Parathyroid adenoma (tissue), 2 donors: Measurements from ENCODE around the gene SEMA4A.

Source experiments
- H2AFZ ChIP-seq: fragments of 300-600 bp; sonication (generic); one replicate; pipeline ENCODE4 v1.7.0; 2017; ENCODE audit warnings: antibody characterized with exemption, mild to moderate bottlenecking
- H3K27ac ChIP-seq: fragments of 300-600 bp; sonication (generic); one replicate; pipeline ENCODE4 v1.7.0; 2017
- H3K27me3 ChIP-seq: fragments of 300-600 bp; sonication (generic); one replicate; pipeline ENCODE4 v1.7.0; 2017; ENCODE audit warnings: low read length; ENCODE audit not compliant: control insufficient read depth, insufficient read depth
- H3K36me3 ChIP-seq: fragments of 300-600 bp; sonication (generic); one replicate; pipeline ENCODE4 v1.7.0; 2017; ENCODE audit warnings: low read length; ENCODE audit not compliant: control insufficient read depth, insufficient read depth
- H3K4me1 ChIP-seq: fragments of 300-600 bp; sonication (generic); one replicate; pipeline ENCODE4 v1.7.0; 2017; ENCODE audit warnings: control low read depth
- H3K4me2 ChIP-seq: fragments of 300-600 bp; sonication (generic); one replicate; pipeline ENCODE4 v1.7.0; 2017; ENCODE audit warnings: low read length
- H3K4me3 ChIP-seq: fragments of 300-600 bp; sonication (generic); one replicate; pipeline ENCODE4 v1.7.0; 2017; ENCODE audit warnings: low read depth, low read length
- H3K79me2 ChIP-seq: fragments of 300-600 bp; sonication (generic); one replicate; pipeline ENCODE4 v1.7.0; 2017; ENCODE audit warnings: control low read depth
- H3K9ac ChIP-seq: fragments of 300-600 bp; sonication (generic); one replicate; pipeline ENCODE4 v1.7.0; 2017; ENCODE audit warnings: mild to moderate bottlenecking
- H3K9me3 ChIP-seq: fragments of 300-600 bp; sonication (generic); one replicate; pipeline ENCODE4 v1.7.0; 2017; ENCODE audit warnings: low read length; ENCODE audit not compliant: control insufficient read depth
- TF ChIP-seq, protein P1 (sequence below): fragments of 300-600 bp; sonication (generic); IDR thresholded peaks from one replicate; pipeline ENCODE4 v1.7.0; 2017; ENCODE audit warnings: antibody characterized with exemption, mild to moderate bottlenecking
- donor health status: primary hyperparathyroidism.

The SEMA4A gene

DNA sequence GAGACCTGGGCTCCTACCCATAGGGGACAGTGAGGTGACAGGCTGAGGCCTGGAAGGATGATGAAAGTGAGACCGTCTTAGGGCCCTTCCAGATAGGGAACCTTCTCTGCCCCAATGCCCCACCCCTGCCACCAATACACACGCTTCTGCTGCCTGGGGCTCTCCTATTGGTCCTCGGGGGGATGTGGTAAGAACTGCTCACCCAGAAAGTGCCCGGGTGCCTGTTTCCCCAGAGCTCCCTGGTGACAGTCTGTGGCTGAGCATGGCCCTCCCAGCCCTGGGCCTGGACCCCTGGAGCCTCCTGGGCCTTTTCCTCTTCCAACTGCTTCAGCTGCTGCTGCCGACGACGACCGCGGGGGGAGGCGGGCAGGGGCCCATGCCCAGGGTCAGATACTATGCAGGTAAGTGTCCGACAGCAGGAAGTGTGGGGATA lies 948 bp downstream of the SEMA4A start:
- H3K79me2 ChIP-seq, result no peaks in the 10 kb centered on the region
- H3K9ac ChIP-seq, result no peak overlapping the region
- H3K27me3 ChIP-seq, result no peaks in the 10 kb centered on the region
- H3K4me1 ChIP-seq, result no peaks in the 10 kb centered on the region
- no peaks in the 10 kb centered on the region for H3K9me3 ChIP-seq
- no peak overlapping the region for H3K4me3 ChIP-seq
- no peaks in the 10 kb centered on the region for H3K36me3 ChIP-seq
- TF ChIP-seq, protein P1, sequence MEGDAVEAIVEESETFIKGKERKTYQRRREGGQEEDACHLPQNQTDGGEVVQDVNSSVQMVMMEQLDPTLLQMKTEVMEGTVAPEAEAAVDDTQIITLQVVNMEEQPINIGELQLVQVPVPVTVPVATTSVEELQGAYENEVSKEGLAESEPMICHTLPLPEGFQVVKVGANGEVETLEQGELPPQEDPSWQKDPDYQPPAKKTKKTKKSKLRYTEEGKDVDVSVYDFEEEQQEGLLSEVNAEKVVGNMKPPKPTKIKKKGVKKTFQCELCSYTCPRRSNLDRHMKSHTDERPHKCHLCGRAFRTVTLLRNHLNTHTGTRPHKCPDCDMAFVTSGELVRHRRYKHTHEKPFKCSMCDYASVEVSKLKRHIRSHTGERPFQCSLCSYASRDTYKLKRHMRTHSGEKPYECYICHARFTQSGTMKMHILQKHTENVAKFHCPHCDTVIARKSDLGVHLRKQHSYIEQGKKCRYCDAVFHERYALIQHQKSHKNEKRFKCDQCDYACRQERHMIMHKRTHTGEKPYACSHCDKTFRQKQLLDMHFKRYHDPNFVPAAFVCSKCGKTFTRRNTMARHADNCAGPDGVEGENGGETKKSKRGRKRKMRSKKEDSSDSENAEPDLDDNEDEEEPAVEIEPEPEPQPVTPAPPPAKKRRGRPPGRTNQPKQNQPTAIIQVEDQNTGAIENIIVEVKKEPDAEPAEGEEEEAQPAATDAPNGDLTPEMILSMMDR, result no peak
- no peak overlapping the region for H2AFZ ChIP-seq
- no peak overlapping the region for H3K4me2 ChIP-seq
- H3K27ac ChIP-seq, result no peak overlapping the region

DNA sequence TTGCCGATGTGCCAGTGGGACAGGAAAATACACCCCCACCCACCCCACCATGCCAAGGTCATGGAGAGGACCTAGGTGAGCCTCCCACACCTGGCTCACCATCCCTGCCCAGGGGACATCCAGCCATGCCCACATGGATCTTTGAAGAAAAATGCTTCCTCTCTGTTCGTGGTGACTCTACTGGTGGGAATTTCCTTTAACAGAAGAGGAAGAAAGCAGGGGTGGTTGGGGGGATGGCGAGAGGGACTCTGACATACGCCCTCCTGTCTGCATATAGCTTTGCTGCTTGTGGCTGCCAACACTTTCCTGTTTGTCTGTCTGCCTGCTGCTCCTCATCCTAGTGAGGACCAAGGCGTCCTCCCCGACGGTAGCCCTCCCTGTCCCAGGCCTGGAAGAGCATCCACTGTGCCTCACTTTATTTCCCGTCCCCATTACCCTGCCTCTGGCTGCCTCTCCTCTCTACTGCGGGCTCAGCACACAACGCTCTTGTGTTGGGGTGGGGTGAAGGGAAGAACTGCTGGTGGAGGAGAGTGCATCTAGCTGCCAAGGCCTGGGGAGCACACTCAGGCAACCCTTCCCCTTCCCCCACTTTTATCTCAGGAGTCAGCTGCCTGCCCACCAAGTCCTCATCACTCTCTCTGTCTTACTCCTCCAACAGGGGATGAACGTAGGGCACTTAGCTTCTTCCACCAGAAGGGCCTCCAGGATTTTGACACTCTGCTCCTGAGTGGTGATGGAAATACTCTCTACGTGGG lies 2.5 kb downstream of the SEMA4A start:
- Histone ChIP-seq H3K4me3 (no peak overlapping the region), H3K36me3 (no peaks in the 10 kb centered on the region), H2AFZ (no peak overlapping the region), H3K9ac (no peak overlapping the region), H3K79me2 (no peaks in the 10 kb centered on the region), H3K4me1 (no peaks in the 10 kb centered on the region), H3K9me3 (no peaks in the 10 kb centered on the region), H3K27ac (no peak overlapping the region), H3K4me2 (no peak overlapping the region), H3K27me3 (no peaks in the 10 kb centered on the region)
- TF ChIP-seq, protein P1, result no peak

DNA sequence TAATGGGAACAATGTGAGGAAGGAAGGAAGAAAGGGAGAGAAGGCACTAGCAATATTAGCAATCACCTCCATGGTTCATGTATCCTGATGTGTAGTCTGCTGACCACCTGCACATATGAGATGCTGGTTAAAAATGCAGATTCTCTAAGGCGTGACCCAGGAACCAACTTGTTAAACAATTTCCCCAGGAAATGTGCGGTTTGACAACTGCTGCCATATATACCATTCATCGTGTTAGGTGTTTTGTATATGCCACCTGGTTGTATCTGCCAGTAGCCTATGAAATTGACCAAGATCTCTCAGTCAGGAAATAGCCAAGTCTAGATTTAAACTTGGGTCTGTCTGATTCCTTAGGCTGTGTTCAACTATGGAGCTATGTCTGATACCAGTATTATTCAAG lies 4.1 kb downstream of the SEMA4A start:
- Histone ChIP-seq H3K9me3 (no peaks in the 10 kb centered on the region), H3K79me2 (no peaks in the 10 kb centered on the region), H3K4me3 (no peak overlapping the region), H3K27ac (no peak overlapping the region), H3K9ac (no peak overlapping the region), H3K27me3 (no peaks in the 10 kb centered on the region), H2AFZ (no peak overlapping the region), H3K4me2 (no peak overlapping the region), H3K36me3 (no peaks in the 10 kb centered on the region), H3K4me1 (peaks cover 4% of the 10 kb centered on the region)
- TF ChIP-seq, protein P1, result no peak

DNA sequence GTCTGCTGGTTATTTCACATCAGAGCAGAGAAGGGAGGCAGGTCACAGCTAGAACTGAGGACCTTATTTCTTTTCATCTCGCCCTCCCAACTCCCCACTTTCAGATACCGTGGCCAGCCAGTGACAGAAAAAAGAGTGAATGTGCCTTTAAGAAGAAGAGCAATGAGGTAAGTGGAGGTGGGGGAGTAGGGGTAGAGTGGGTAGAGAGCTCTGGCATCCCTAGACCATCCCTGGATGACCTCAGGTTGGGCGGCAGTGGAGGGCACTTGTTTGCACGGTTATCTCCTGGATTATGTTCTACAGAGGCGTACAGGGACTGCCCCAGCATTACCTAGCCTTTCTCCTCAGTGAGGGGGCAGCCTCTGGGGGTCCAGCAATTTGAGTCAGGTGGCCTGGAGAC lies 4.6 kb downstream of the SEMA4A start:
- Histone ChIP-seq H3K36me3 (no peaks in the 10 kb centered on the region), H2AFZ (no peak overlapping the region), H3K9ac (no peak overlapping the region), H3K27ac (no peak overlapping the region), H3K4me1 (peaks cover 4% of the 10 kb centered on the region), H3K9me3 (no peaks in the 10 kb centered on the region), H3K27me3 (no peaks in the 10 kb centered on the region), H3K4me3 (no peak overlapping the region), H3K4me2 (no peak overlapping the region), H3K79me2 (no peaks in the 10 kb centered on the region)
- TF ChIP-seq, protein P1, result no peak
